Ascending aorta (tissue), 2 donors: ENCODE measurements around the gene PARD3B. TPM values are rescaled to one million over a fixed set of nuclear protein-coding genes. Genes with fewer than 3 reads are reported as not detected.

Source experiments
- DNase-seq, 2 donors: peaks; one replicate each; pipeline ENCODE4 v3.0.0-alpha.2; 2019; ENCODE audit warnings: low spot score in 2 of 2
- H3K27ac ChIP-seq, 2 donors: fragments of 200-600 bp; sonication (generic); one replicate each; pipeline ENCODE4 v1.5.1; 2016 to 2017; ENCODE audit warnings: mild to moderate bottlenecking in 1 of 2
- H3K27me3 ChIP-seq: fragments of 200-600 bp; sonication (generic); one replicate; pipeline ENCODE4 v1.5.1; 2017
- H3K36me3 ChIP-seq, 2 donors: fragments of 200-600 bp; sonication (generic); one replicate each; pipeline ENCODE4 v1.5.1; 2016
- H3K4me1 ChIP-seq, 2 donors: fragments of 200-600 bp; sonication (generic); one replicate each; pipeline ENCODE4 v1.5.1; 2016 to 2017; ENCODE audit warnings: mild to moderate bottlenecking in 1 of 2
- H3K4me3 ChIP-seq, 2 donors: fragments of 200-600 bp; sonication (generic); one replicate each; pipeline ENCODE4 v1.5.1; 2016 to 2017; ENCODE audit warnings: mild to moderate bottlenecking in 1 of 2
- H3K9me3 ChIP-seq, 2 donors: fragments of 200-600 bp; sonication (generic); one replicate each; pipeline ENCODE4 v1.5.1; 2016
- intact Hi-C: fragments of 100-400 bp; cut with DNase I; formaldehyde crosslinking; loops from one replicate; pipeline ENCODE4 v1.15.1; 2023
- total RNA-seq: library from RNA; depleted of rRNA; stranded (reverse); fragments of >200 nt; gene quantifications from one replicate; pipeline ENCODE4 v1.1.0, GENCODE V29; 2016
- TF ChIP-seq, protein P1 (sequence below), 3 experiments: fragments of 200-600 bp in 2 of 3; fragments of 450-650 bp in 1 of 3; sonication (generic) in 2 of 3; IDR thresholded peaks; one replicate each; pipeline ENCODE4 v1.5.1; 2016 to 2019; ENCODE audit warnings: antibody characterized with exemption in 3 of 3, mild to moderate bottlenecking in 1 of 3, moderate library complexity in 1 of 3

PARD3B gene
- total RNA-seq, 1 donor from 2014 or later: 9.5 TPM

DNA sequence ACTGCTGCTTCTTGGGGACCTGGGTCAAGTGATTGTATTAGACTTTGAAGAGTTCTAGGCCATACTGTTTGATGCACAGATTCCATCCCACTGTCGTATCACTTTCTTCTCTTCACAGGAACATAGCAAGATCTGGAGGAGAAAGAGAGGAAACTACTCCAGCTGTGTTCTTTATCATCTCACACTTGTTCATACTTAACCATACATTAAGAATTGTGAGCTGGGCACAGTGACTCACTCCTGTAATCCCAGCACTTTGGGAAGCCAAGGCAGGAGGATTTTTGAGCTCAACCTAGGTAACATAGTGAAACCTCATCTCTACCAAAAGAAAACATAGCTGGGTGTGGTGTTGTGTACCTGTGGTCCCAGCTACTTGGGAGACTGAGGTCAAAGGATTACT lies 111.7 kb downstream of the PARD3B start:
- no peaks in the 10 kb centered on the region for H3K4me1 ChIP-seq
- H3K27ac ChIP-seq: no peak overlapping the region
- no peak for DNase-seq
- no peak overlapping the region for H3K4me3 ChIP-seq
- intact Hi-C loops: no loop called here
- TF ChIP-seq, protein P1, sequence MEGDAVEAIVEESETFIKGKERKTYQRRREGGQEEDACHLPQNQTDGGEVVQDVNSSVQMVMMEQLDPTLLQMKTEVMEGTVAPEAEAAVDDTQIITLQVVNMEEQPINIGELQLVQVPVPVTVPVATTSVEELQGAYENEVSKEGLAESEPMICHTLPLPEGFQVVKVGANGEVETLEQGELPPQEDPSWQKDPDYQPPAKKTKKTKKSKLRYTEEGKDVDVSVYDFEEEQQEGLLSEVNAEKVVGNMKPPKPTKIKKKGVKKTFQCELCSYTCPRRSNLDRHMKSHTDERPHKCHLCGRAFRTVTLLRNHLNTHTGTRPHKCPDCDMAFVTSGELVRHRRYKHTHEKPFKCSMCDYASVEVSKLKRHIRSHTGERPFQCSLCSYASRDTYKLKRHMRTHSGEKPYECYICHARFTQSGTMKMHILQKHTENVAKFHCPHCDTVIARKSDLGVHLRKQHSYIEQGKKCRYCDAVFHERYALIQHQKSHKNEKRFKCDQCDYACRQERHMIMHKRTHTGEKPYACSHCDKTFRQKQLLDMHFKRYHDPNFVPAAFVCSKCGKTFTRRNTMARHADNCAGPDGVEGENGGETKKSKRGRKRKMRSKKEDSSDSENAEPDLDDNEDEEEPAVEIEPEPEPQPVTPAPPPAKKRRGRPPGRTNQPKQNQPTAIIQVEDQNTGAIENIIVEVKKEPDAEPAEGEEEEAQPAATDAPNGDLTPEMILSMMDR (IDR thresholded peaks at IDR 0.05): no peak
- H3K36me3 ChIP-seq: no peaks in the 10 kb centered on the region
- no peaks in the 10 kb centered on the region for H3K27me3 ChIP-seq
- no peaks in the 10 kb centered on the region for H3K9me3 ChIP-seq

DNA sequence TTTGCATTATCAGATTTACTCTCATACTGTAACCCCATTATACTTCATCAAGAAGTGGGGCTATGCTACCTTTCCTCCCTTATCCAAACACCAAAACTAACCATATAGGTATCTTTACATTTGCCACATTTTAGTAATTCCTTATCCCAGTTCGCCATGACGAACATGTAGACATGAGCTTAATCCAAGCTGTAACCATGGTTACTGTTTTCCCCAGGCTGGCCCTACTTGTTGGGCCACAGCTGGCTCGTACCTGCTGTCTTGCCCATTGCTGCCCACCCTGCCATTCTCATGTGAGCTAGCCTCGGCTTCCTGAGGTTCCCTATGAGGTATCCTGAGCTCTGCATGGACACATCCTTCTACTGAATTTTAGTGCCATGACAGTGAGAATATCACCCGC lies 117.7 kb downstream of the PARD3B start:
- peaks cover 0 to 7% of the 10 kb centered on the region in 2 donors for H3K4me1 ChIP-seq
- no peak for DNase-seq
- no peak overlapping the region for H3K4me3 ChIP-seq
- intact Hi-C loops: no loop called here
- no peaks in the 10 kb centered on the region for H3K36me3 ChIP-seq
- no peaks in the 10 kb centered on the region for H3K27me3 ChIP-seq
- no peak overlapping the region for H3K27ac ChIP-seq
- no peaks in the 10 kb centered on the region for H3K9me3 ChIP-seq
- TF ChIP-seq, protein P1 (IDR thresholded peaks at IDR 0.05): no peak

DNA sequence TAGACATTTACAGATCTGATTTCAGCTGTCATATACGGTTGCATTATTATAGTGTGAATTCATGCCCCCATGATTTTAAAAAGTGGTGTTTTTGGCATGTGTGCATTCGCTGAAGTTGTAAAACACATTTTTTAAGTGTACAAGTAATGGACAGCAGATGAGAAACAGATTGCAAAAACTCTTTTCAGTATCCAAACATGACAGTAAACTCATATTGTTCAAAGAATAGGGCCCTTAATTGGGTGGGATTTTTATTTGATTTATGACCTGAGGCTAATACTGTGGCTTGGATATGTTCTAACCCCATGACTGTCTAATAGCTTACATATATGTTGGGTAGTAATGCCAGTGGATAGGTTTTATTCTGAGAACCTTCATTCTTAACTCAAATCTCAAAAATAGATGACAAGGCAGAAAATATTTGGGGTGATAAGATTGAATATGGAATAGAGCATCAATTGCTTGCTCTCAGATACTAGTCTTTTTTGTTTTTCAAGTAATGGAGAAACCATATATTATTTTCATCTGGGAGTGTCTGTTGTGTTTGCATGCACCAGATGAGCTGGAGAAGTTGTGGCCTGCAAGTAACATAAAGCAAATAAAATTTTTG lies 118.6 kb downstream of the PARD3B start:
- Histone ChIP-seq H3K27me3 (no peaks in the 10 kb centered on the region), H3K36me3 (no peaks in the 10 kb centered on the region), H3K9me3 (no peaks in the 10 kb centered on the region), H3K4me3 (no peak overlapping the region), H3K4me1 (peaks cover 0 to 7% of the 10 kb centered on the region in 2 donors), H3K27ac (no peak overlapping the region)
- DNase-seq: no peak
- intact Hi-C loops: no loop called here
- TF ChIP-seq, protein P1 (IDR thresholded peaks at IDR 0.05): no peak

DNA sequence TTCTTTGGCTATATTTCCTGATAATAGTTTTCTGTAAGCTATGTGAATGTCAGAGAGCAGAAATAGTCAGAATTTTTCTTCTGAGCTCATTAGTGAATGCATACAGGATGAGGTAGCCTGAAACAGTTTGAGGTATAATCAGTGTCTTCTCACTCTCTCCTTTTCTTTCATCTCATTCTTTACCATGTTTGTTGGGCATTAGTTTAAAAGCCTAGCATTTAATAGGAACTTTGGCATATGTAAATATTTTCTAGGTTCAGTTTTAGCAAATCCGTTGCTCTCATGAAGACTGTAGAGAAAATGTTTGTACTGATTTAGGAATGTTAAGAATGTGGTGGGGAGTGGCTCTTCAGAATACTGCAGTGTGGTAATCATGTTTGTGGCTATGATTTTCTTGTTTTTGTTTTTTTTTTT lies 119.4 kb downstream of the PARD3B start:
- no peaks in the 10 kb centered on the region for H3K9me3 ChIP-seq
- DNase-seq: no peak
- H3K36me3 ChIP-seq: no peaks in the 10 kb centered on the region
- H3K4me1 ChIP-seq: peaks cover 0 to 7% of the 10 kb centered on the region in 2 donors
- intact Hi-C loops: no loop called here
- H3K4me3 ChIP-seq: no peak overlapping the region
- peak overlapping the region in 1 of 2 donors; percentile 0 for H3K27ac ChIP-seq
- H3K27me3 ChIP-seq: no peaks in the 10 kb centered on the region
- TF ChIP-seq, protein P1 (IDR thresholded peaks at IDR 0.05): no peak

DNA sequence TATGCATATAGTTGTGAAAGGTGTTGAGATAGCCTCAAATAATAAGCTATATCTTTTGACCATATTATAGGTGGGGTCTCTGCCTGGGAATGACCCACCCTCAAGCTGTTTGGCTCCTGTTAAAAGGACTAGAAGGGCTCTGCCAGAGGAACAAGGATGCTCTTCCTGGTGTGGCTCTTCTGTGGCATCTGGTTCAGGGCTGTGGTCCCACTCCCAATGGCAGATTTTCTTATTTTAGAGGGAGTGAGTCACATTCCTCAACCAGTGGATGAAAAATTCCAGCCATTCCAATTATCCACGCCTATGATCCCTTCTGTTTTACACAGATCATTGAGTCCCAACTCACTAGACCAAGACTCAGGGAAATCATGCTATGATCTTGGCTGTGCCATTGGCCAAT lies 119.9 kb downstream of the PARD3B start:
- Histone ChIP-seq H3K36me3 (no peaks in the 10 kb centered on the region), H3K27me3 (no peaks in the 10 kb centered on the region), H3K4me3 (no peak overlapping the region), H3K27ac (peak overlapping the region in 1 of 2 donors; percentile 0), H3K9me3 (no peaks in the 10 kb centered on the region), H3K4me1 (peaks cover 0 to 7% of the 10 kb centered on the region in 2 donors)
- DNase-seq: no peak
- TF ChIP-seq, protein P1 (IDR thresholded peaks at IDR 0.05): no peak
- intact Hi-C loops: no loop called here

DNA sequence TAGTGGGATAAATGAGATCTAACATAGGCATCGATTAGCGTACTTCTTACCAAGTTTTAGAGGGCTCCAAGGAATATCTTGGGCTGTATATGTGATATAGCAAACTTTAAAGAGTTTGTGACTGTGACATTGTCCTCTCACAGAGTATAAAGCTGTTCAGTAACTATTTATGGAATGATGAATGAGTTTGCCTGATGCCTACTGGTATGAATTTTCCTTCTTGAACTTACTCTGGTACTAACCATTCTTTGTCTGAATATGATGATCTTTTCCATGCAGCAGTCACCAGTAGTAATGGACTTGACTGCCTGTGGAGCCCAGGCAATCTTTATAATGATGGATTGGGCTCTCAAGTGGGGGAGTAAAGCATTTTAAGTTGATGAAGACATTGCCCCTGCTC lies 120.5 kb downstream of the PARD3B start:
- no peak overlapping the region for H3K27ac ChIP-seq
- intact Hi-C loops: no loop called here
- H3K4me3 ChIP-seq: no peak overlapping the region
- H3K9me3 ChIP-seq: no peaks in the 10 kb centered on the region
- H3K4me1 ChIP-seq: peaks cover 0 to 7% of the 10 kb centered on the region in 2 donors
- TF ChIP-seq, protein P1 (IDR thresholded peaks at IDR 0.05): no peak
- H3K27me3 ChIP-seq: no peaks in the 10 kb centered on the region
- DNase-seq: no peak
- no peaks in the 10 kb centered on the region for H3K36me3 ChIP-seq
